Mesothelial cell of epicardium (in vitro differentiated cells): Measurements from ENCODE around the gene CC2D1A. TPM values are rescaled to one million over a fixed set of nuclear protein-coding genes. Genes with fewer than 3 reads are reported as not detected.
"Not testable (repeated sequence)": the region's sequence is repeated elsewhere in the genome, so short reads cannot be mapped to it uniquely, and the experiment has no call there.

Experiments used
- DNase-seq, 2 experiments: peaks; one replicate each; pipeline ENCODE4 v3.0.0; 2021; ENCODE audit warnings: low spot score in 2 of 2; ENCODE audit not compliant: unreplicated experiment in 2 of 2
- H3K27ac Mint-ChIP-seq: 2 replicates; pipeline ENCODE4 v1.8.0; 2021; ENCODE audit warnings: mixed read lengths
- H3K27me3 Mint-ChIP-seq: 2 replicates; pipeline ENCODE4 v1.8.0; 2021; ENCODE audit warnings: low read depth, mixed read lengths
- H3K36me3 Mint-ChIP-seq: 2 replicates; pipeline ENCODE4 v1.8.0; 2021; ENCODE audit warnings: mixed read lengths
- H3K4me1 Mint-ChIP-seq: 2 replicates; pipeline ENCODE4 v1.8.0; 2021; ENCODE audit warnings: mixed read lengths
- H3K4me3 Mint-ChIP-seq: 2 replicates; pipeline ENCODE4 v1.8.0; 2021; ENCODE audit warnings: mild to moderate bottlenecking, moderate library complexity, mixed read lengths
- H3K9me3 Mint-ChIP-seq: 2 replicates; pipeline ENCODE4 v1.8.0; 2021; ENCODE audit warnings: mixed read lengths
- total RNA-seq: library from RNA; stranded (reverse); gene quantifications from 3 replicates; pipeline ENCODE4 v1.2.1, GENCODE V29; 2021
- TF ChIP-seq, protein P1 (sequence below): fragments of 200-600 bp; sonication (generic); IDR thresholded peaks from one replicate; pipeline ENCODE4 v1.5.0; 2021; ENCODE audit warnings: antibody characterized with exemption; ENCODE audit not compliant: unreplicated experiment

Gene CC2D1A
- total RNA-seq, 1 donor from 2014 or later: 66.0 TPM

GRCh38 chr19:13965926-13966683 is 60.1 kb downstream of the CC2D1A start:
- H3K4me3 Mint-ChIP-seq: no peak overlapping the region

DNA sequence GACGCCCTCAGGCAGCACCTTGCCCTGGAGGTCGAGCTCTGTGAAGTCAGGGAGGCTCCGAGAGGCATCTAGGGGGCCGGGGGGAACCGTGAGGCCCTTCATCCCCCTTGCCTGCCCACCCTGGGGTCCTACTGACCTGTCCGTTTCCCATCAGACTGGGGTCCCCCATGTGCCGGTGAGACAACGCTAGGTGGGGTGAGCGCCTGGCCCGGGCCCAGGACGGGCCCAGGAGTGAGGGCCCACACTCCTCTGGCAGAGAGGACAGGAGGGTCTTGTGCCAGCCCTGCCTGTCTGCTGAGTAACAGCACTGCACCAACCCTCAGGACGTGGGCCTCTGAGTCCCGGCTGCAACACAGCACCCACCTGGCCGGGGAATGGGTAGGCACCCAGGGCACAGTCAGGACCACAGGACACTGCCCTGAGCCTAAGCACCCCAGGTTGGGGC is 60.7 kb downstream of the CC2D1A start:
- peaks cover 15% of the 10 kb centered on the region for H3K36me3 Mint-ChIP-seq
- H3K27ac Mint-ChIP-seq: no peak overlapping the region
- no peaks in the 10 kb centered on the region for H3K9me3 Mint-ChIP-seq
- no peaks in the 10 kb centered on the region for H3K4me1 Mint-ChIP-seq
- no peak for DNase-seq
- no peaks in the 10 kb centered on the region for H3K27me3 Mint-ChIP-seq
- TF ChIP-seq, protein P1, sequence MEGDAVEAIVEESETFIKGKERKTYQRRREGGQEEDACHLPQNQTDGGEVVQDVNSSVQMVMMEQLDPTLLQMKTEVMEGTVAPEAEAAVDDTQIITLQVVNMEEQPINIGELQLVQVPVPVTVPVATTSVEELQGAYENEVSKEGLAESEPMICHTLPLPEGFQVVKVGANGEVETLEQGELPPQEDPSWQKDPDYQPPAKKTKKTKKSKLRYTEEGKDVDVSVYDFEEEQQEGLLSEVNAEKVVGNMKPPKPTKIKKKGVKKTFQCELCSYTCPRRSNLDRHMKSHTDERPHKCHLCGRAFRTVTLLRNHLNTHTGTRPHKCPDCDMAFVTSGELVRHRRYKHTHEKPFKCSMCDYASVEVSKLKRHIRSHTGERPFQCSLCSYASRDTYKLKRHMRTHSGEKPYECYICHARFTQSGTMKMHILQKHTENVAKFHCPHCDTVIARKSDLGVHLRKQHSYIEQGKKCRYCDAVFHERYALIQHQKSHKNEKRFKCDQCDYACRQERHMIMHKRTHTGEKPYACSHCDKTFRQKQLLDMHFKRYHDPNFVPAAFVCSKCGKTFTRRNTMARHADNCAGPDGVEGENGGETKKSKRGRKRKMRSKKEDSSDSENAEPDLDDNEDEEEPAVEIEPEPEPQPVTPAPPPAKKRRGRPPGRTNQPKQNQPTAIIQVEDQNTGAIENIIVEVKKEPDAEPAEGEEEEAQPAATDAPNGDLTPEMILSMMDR: no peak
- no peak overlapping the region for H3K4me3 Mint-ChIP-seq

More at GRCh38 chr19:13965926-13966683, 60.1 kb downstream of the CC2D1A start:
- H3K27ac Mint-ChIP-seq: no peak overlapping the region
- DNase-seq: no peak
- TF ChIP-seq, protein P1: no peak
- H3K36me3 Mint-ChIP-seq: peaks cover 20% of the 10 kb centered on the region
- H3K4me1 Mint-ChIP-seq: no peaks in the 10 kb centered on the region
- no peaks in the 10 kb centered on the region for H3K27me3 Mint-ChIP-seq
- no peaks in the 10 kb centered on the region for H3K9me3 Mint-ChIP-seq

- not testable (repeated sequence) for H3K4me3 Mint-ChIP-seq, DNase-seq, H3K27ac Mint-ChIP-seq, H3K27me3 Mint-ChIP-seq, H3K9me3 Mint-ChIP-seq, H3K4me1 Mint-ChIP-seq
- peaks cover 14% of the 10 kb centered on the region for H3K36me3 Mint-ChIP-seq
Observed at GRCh38 chr19:13967206-13967605, 61.2 kb downstream of the CC2D1A start.

DNA sequence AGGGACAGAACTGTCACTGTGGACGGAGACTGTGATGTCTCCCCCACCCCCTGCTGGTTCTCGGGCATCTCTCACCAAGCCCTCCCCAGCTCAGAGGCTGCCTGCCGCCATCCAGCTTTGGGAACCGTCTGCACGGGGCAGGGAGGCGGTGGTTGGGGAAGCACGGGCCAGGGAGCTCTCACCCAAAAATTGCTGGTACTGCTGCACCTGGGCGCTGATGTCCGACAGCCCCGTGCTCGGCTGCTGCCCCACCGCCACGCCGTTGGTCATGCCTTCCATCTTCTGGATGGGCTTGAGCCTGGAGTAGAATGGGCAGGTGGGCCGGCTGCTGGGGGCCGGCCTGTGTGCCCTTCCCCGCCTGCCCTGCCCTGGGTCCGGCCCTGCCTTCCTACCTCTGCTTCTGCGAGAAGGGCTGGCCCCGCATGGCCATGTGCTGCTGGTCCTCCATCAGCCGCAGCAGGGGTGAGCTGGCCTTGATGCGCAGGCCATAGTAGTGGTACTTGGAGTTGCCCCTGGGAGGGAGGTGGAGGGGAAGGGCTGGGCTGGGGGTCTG is 62.5 kb downstream of the CC2D1A start:
- Mint-ChIP-seq H3K27me3 (no peaks in the 10 kb centered on the region), H3K9me3 (no peaks in the 10 kb centered on the region), H3K27ac (no peak overlapping the region), H3K4me3 (no peak overlapping the region), H3K36me3 (peaks cover 14% of the 10 kb centered on the region), H3K4me1 (no peaks in the 10 kb centered on the region)
- DNase-seq: no peak
- TF ChIP-seq, protein P1: no peak

DNA sequence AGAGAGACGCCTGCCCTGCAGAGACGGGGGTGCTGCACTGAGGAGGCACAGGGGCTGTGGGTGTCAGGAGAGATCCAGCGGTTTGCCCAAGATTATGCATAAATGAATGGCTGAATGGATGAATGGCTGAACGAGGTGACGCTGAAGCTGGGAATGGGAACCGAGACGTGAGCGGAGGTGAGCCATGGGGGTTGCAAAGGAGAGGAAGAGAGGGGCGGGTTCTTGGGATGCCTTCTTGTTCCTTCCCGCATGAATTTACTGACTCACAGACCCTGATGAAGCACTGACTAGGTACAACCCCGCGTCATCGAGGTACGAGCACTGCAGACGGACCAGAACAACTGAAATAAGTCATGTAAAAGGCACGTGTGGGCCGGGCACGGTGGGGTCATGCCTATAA is 63.0 kb downstream of the CC2D1A start:
- H3K27ac Mint-ChIP-seq: no peak overlapping the region
- H3K36me3 Mint-ChIP-seq: peaks cover 16% of the 10 kb centered on the region
- no peak for DNase-seq
- H3K4me1 Mint-ChIP-seq: peaks cover 1% of the 10 kb centered on the region
- H3K9me3 Mint-ChIP-seq: no peaks in the 10 kb centered on the region
- H3K27me3 Mint-ChIP-seq: no peaks in the 10 kb centered on the region
- TF ChIP-seq, protein P1: no peak
- H3K4me3 Mint-ChIP-seq: no peak overlapping the region

GRCh38 chr19:13969897-13970296 is 63.9 kb downstream of the CC2D1A start:
- no peak overlapping the region for H3K4me3 Mint-ChIP-seq
- no peak for DNase-seq
- peaks cover 17% of the 10 kb centered on the region for H3K36me3 Mint-ChIP-seq
- H3K27me3 Mint-ChIP-seq: no peaks in the 10 kb centered on the region
- no peak overlapping the region for H3K27ac Mint-ChIP-seq
- no peaks in the 10 kb centered on the region for H3K9me3 Mint-ChIP-seq
- TF ChIP-seq, protein P1: no peak
- H3K4me1 Mint-ChIP-seq: peaks cover 7% of the 10 kb centered on the region

- H3K36me3 Mint-ChIP-seq: peaks cover 14% of the 10 kb centered on the region
- H3K27me3 Mint-ChIP-seq, DNase-seq, H3K4me3 Mint-ChIP-seq, H3K9me3 Mint-ChIP-seq, H3K27ac Mint-ChIP-seq, H3K4me1 Mint-ChIP-seq: not testable (repeated sequence)
Observed at GRCh38 chr19:13971868-13972267, 65.9 kb downstream of the CC2D1A start.
